Neural progenitor cell (in vitro differentiated cells): ENCODE results near the gene AFF3. TPM values are rescaled to one million over a fixed set of nuclear protein-coding genes. Genes with fewer than 3 reads are reported as not detected.
"Not testable (repeated sequence)": the region's sequence is repeated elsewhere in the genome, so short reads cannot be mapped to it uniquely, and the experiment has no call there.

Experiments used
- DNase-seq: peaks from one replicate; pipeline ENCODE4 v3.0.0-alpha.2; 2016; ENCODE audit warnings: low spot score
- H2AFZ ChIP-seq: fragments of 200-600 bp; sonication (generic); replicated peaks from 2 replicates; pipeline ENCODE4 v1.6.1; 2016; ENCODE audit warnings: antibody characterized with exemption
- H3F3A ChIP-seq: fragments of 200-600 bp; sonication (generic); 2 replicates; pipeline ENCODE4 v1.6.1; 2016; ENCODE audit warnings: antibody characterized with exemption, low read depth
- H3K27ac ChIP-seq: fragments of 200-600 bp; sonication (generic); 2 replicates; pipeline ENCODE4 v1.5.1; 2016; ENCODE audit warnings: mild to moderate bottlenecking
- H3K27me3 ChIP-seq: fragments of 200-600 bp; sonication (generic); 2 replicates; pipeline ENCODE4 v1.6.1; 2016; ENCODE audit warnings: mild to moderate bottlenecking, moderate library complexity
- H3K36me3 ChIP-seq: fragments of 200-600 bp; sonication (generic); 2 replicates; pipeline ENCODE4 v1.5.1; 2016
- H3K4me1 ChIP-seq: fragments of 200-600 bp; sonication (generic); 2 replicates; pipeline ENCODE4 v1.6.1; 2016; ENCODE audit warnings: mixed run types
- H3K4me2 ChIP-seq: fragments of 200-600 bp; sonication (generic); 2 replicates; pipeline ENCODE4 v1.6.1; 2016
- H3K4me3 ChIP-seq: fragments of 200-600 bp; sonication (generic); 2 replicates; pipeline ENCODE4 v1.5.1; 2016
- H3K79me2 ChIP-seq: fragments of 200-600 bp; sonication (generic); 2 replicates; pipeline ENCODE4 v1.6.1; 2016; ENCODE audit warnings: low read depth
- H3K9ac ChIP-seq: fragments of 200-600 bp; sonication (generic); 2 replicates; pipeline ENCODE4 v1.6.1; 2016
- H3K9me3 ChIP-seq: fragments of 200-600 bp; sonication (generic); 2 replicates; pipeline ENCODE4 v1.5.1; 2016; ENCODE audit warnings: low read depth
- H4K20me1 ChIP-seq: fragments of 200-600 bp; sonication (generic); 2 replicates; pipeline ENCODE4 v1.6.1; 2016; ENCODE audit warnings: low read depth
- H3K27ac Mint-ChIP-seq: 3 replicates; pipeline ENCODE4 v1.8.0; 2021; ENCODE audit warnings: mixed read lengths
- H3K27me3 Mint-ChIP-seq: 2 replicates; pipeline ENCODE4 v1.8.0; 2022; ENCODE audit warnings: low read depth, mild to moderate bottlenecking, inconsistent platforms, moderate library complexity, mixed read lengths; ENCODE audit not compliant: insufficient read depth
- H3K36me3 Mint-ChIP-seq: 3 replicates; pipeline ENCODE4 v1.8.0; 2021; ENCODE audit warnings: mixed read lengths
- H3K4me1 Mint-ChIP-seq: 3 replicates; pipeline ENCODE4 v1.8.0; 2021; ENCODE audit warnings: mixed read lengths
- H3K4me3 Mint-ChIP-seq: 3 replicates; pipeline ENCODE4 v1.8.0; 2021; ENCODE audit warnings: mild to moderate bottlenecking, moderate library complexity, mixed read lengths
- H3K9me3 Mint-ChIP-seq: 3 replicates; pipeline ENCODE4 v1.8.0; 2020; ENCODE audit warnings: mixed read lengths
- EZH2 ChIP-seq: fragments of 200-600 bp; sonication (generic); IDR thresholded peaks from 2 replicates; pipeline ENCODE4 v1.6.1; 2017; ENCODE audit warnings: antibody characterized with exemption, mild to moderate bottlenecking, moderate library complexity
- EZH2phosphoT487 ChIP-seq: fragments of 200-600 bp; sonication (generic); IDR thresholded peaks from 2 replicates; pipeline ENCODE4 v1.6.1; 2017; ENCODE audit warnings: antibody characterized with exemption
- total RNA-seq: library from RNA; depleted of rRNA; stranded (reverse); fragments of >200 nt; gene quantifications from 2 replicates; pipeline ENCODE4 v1.2.3, GENCODE V29; 2015; ENCODE audit warnings: low replicate concordance
- TF ChIP-seq, protein P1 (sequence below): fragments of 200-600 bp; sonication (generic); IDR thresholded peaks from 2 replicates; pipeline ENCODE4 v1.5.1; 2017; ENCODE audit warnings: antibody characterized with exemption, mild to moderate bottlenecking

AFF3 gene
- total RNA-seq, 1 donor from 2014 or later: 0.26 TPM

- Mint-ChIP-seq H3K27me3 (no peaks in the 10 kb centered on the region), H3K27ac (no peak overlapping the region), H3K4me1 (no peaks in the 10 kb centered on the region), H3K4me3 (no peak overlapping the region), H3K36me3 (no peaks in the 10 kb centered on the region), H3K9me3 (no peaks in the 10 kb centered on the region)
- Histone ChIP-seq H2AFZ (no peak overlapping the region), H3K4me2 (no peak overlapping the region), H3K4me1 (no peaks in the 10 kb centered on the region), H3F3A (no peaks in the 10 kb centered on the region), H3K27ac (no peak overlapping the region), H3K9me3 (no peaks in the 10 kb centered on the region), H3K36me3 (no peaks in the 10 kb centered on the region), H3K27me3 (no peaks in the 10 kb centered on the region), H4K20me1 (no peaks in the 10 kb centered on the region), H3K4me3 (no peak overlapping the region), H3K79me2 (no peaks in the 10 kb centered on the region), H3K9ac (no peak overlapping the region)
- no peak for DNase-seq
- TF ChIP-seq, protein P1, sequence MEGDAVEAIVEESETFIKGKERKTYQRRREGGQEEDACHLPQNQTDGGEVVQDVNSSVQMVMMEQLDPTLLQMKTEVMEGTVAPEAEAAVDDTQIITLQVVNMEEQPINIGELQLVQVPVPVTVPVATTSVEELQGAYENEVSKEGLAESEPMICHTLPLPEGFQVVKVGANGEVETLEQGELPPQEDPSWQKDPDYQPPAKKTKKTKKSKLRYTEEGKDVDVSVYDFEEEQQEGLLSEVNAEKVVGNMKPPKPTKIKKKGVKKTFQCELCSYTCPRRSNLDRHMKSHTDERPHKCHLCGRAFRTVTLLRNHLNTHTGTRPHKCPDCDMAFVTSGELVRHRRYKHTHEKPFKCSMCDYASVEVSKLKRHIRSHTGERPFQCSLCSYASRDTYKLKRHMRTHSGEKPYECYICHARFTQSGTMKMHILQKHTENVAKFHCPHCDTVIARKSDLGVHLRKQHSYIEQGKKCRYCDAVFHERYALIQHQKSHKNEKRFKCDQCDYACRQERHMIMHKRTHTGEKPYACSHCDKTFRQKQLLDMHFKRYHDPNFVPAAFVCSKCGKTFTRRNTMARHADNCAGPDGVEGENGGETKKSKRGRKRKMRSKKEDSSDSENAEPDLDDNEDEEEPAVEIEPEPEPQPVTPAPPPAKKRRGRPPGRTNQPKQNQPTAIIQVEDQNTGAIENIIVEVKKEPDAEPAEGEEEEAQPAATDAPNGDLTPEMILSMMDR: no peak
- TF ChIP-seq EZH2phosphoT487 (no peak), EZH2 (no peak)
These were observed 192.9 kb downstream of the AFF3 start for GRCh38 chr2:99949530-99949929.

DNA sequence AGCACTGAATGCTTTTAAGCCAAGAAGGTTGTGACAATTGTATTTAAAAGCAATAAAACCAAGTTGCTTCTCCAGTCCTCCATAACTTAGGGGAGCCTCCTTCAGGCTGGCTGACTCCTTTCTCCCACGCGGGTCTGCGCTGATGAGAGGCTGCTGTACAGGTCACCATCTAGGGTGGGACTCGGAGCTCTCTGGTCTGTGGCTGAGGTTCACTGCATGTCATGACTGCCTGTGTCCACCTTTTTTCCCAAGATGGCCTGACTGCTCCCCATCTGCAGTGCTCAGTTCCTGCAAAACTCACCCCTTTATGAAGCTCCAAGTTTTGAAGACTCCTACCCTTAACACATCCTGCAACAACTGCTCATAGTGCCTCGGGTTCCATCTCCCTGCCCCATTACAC, 194.4 kb downstream of the AFF3 start:
- Histone ChIP-seq H3K9ac (no peak overlapping the region), H3F3A (no peaks in the 10 kb centered on the region), H3K4me3 (no peak overlapping the region), H4K20me1 (no peaks in the 10 kb centered on the region), H3K4me1 (no peaks in the 10 kb centered on the region), H3K79me2 (no peaks in the 10 kb centered on the region), H3K9me3 (no peaks in the 10 kb centered on the region), H3K36me3 (no peaks in the 10 kb centered on the region), H3K27me3 (no peaks in the 10 kb centered on the region), H3K4me2 (no peak overlapping the region), H2AFZ (no peak overlapping the region), H3K27ac (no peak overlapping the region)
- H3K9me3 Mint-ChIP-seq: no peaks in the 10 kb centered on the region
- H3K36me3 Mint-ChIP-seq: no peaks in the 10 kb centered on the region
- TF ChIP-seq EZH2 (no peak), EZH2phosphoT487 (no peak)
- TF ChIP-seq, protein P1: no peak
- H3K4me1 Mint-ChIP-seq: no peaks in the 10 kb centered on the region
- H3K4me3 Mint-ChIP-seq: no peak overlapping the region
- no peaks in the 10 kb centered on the region for H3K27me3 Mint-ChIP-seq
- no peak overlapping the region for H3K27ac Mint-ChIP-seq
- no peak for DNase-seq

GRCh38 chr2:99947366-99947765, 195.0 kb downstream of the AFF3 start:
- H4K20me1 ChIP-seq, H3F3A ChIP-seq, H3K4me3 ChIP-seq, H3K4me2 ChIP-seq, H3K4me1 Mint-ChIP-seq, H3K4me3 Mint-ChIP-seq, H3K9me3 Mint-ChIP-seq, H3K27ac ChIP-seq, H3K79me2 ChIP-seq, H2AFZ ChIP-seq, H3K27me3 ChIP-seq, H3K27ac Mint-ChIP-seq, DNase-seq, H3K36me3 Mint-ChIP-seq, H3K36me3 ChIP-seq, H3K9me3 ChIP-seq, H3K4me1 ChIP-seq, H3K9ac ChIP-seq, H3K27me3 Mint-ChIP-seq: not testable (repeated sequence)

DNA sequence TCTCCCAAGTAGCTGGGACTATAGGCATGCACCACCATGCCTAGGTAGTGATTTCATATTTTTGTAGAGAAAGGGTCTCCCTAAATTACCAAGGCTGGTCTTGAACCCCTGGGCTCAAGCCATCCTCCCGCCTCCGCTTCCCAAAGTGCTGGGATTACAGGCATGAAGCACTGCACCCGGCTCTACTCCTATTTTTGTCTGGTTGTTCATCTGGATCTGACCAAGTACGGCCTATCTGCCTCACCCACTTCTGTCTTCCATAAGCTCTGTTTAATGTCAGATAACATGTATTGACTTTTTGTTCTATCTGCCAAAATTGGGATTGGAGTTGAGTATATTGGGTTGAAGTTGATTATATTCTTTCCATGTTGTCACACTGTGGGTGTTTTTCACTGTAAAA, 198.4 kb downstream of the AFF3 start:
- no peaks in the 10 kb centered on the region for H3K4me1 Mint-ChIP-seq
- Histone ChIP-seq H3K4me3 (no peak overlapping the region), H3K27ac (no peak overlapping the region), H2AFZ (no peak overlapping the region), H3K4me1 (no peaks in the 10 kb centered on the region), H3K9ac (no peak overlapping the region), H3K9me3 (no peaks in the 10 kb centered on the region), H3K27me3 (no peaks in the 10 kb centered on the region), H3K79me2 (no peaks in the 10 kb centered on the region), H3K4me2 (no peak overlapping the region), H4K20me1 (no peaks in the 10 kb centered on the region), H3F3A (no peaks in the 10 kb centered on the region), H3K36me3 (no peaks in the 10 kb centered on the region)
- no peaks in the 10 kb centered on the region for H3K36me3 Mint-ChIP-seq
- no peak overlapping the region for H3K27ac Mint-ChIP-seq
- H3K4me3 Mint-ChIP-seq: no peak overlapping the region
- H3K27me3 Mint-ChIP-seq: no peaks in the 10 kb centered on the region
- no peak for DNase-seq
- TF ChIP-seq, protein P1: no peak
- TF ChIP-seq EZH2 (no peak), EZH2phosphoT487 (no peak)
- no peaks in the 10 kb centered on the region for H3K9me3 Mint-ChIP-seq
